Measurements from ENCODE around the gene OPN1MW3. TPM values are rescaled to one million over a fixed set of nuclear protein-coding genes. Genes with fewer than 3 reads are reported as not detected.

The OPN1MW3 gene
- total and polyA plus RNA-seq, 3 experiments from 2014 or later = not detected

- Histone ChIP-seq H3K27ac (ENCODE audit: low read depth, low read length) (no peak overlapping the region), H3K36me3 (ENCODE audit: insufficient read depth, low read length) (no peaks in the 10 kb centered on the region), H3K27me3 (ENCODE audit: insufficient read depth, low read length, poor library complexity, severe bottlenecking) (no peaks in the 10 kb centered on the region), H3K9me3 (ENCODE audit: low read length) (no peaks in the 10 kb centered on the region), H3K4me1 (ENCODE audit: insufficient read depth, low read length) (peaks cover 37% of the 10 kb centered on the region), H3K4me3 (ENCODE audit: low read length) (no peak overlapping the region)
- peaks cover 0 to 3% (median 0%) of the 10 kb centered on the region in 3 donors for H3K36me3 Mint-ChIP-seq
- H3K9me3 Mint-ChIP-seq = no peaks in the 10 kb centered on the region
- peaks cover 0 to 7% of the 10 kb centered on the region in 2 donors for H3K27me3 Mint-ChIP-seq
- H3K4me3 Mint-ChIP-seq = peak overlapping the region in 5 of 7 donors; percentile 19 to 76 (median 39)
- peak in 1 of 5 donors; percentile 28 for DNase-seq
- ChIA-PET CTCF (no interaction called here), POLR2A (no interaction called here)
- H3K27ac Mint-ChIP-seq = peak overlapping the region; percentile 82 to 97 (median 90)
- peaks cover 37 to 59% (median 54%) of the 10 kb centered on the region in 3 donors for H3K4me1 Mint-ChIP-seq
Measured at GRCh38 chrX:154313147-154313546, 55.8 kb downstream of the OPN1MW3 start.

GRCh38 chrX:154315416-154315815 lies 58.0 kb downstream of the OPN1MW3 start:
- peaks cover 0 to 3% (median 0%) of the 10 kb centered on the region in 3 donors for H3K36me3 Mint-ChIP-seq
- peak overlapping the region in 1 of 8 donors; percentile 14 for H3K27ac Mint-ChIP-seq
- H3K9me3 Mint-ChIP-seq = peaks cover 0 to under 1% (median 0%) of the 10 kb centered on the region in 5 donors
- H3K4me1 ChIP-seq (ENCODE audit: insufficient read depth, low read length) = peaks cover 26% of the 10 kb centered on the region
- H3K36me3 ChIP-seq (ENCODE audit: insufficient read depth, low read length) = no peaks in the 10 kb centered on the region
- no peak overlapping the region for H3K4me3 ChIP-seq (ENCODE audit: low read length)
- no peaks in the 10 kb centered on the region for H3K27me3 ChIP-seq (ENCODE audit: insufficient read depth, low read length, poor library complexity, severe bottlenecking)
- POLR2A ChIA-PET = no interaction called here
- CTCF ChIA-PET = interaction anchor here (1.6 kb wide), 1 partner anchor 178 kb away, joined by 3 read pairs; no protein-coding TSS in a partner anchor
- no peak for DNase-seq
- peaks cover 0 to 10% of the 10 kb centered on the region in 2 donors for H3K27me3 Mint-ChIP-seq
- no peak overlapping the region for H3K4me3 Mint-ChIP-seq
- H3K4me1 Mint-ChIP-seq = peaks cover 34 to 51% (median 50%) of the 10 kb centered on the region in 3 donors
- H3K9me3 ChIP-seq (ENCODE audit: low read length) = no peaks in the 10 kb centered on the region
- H3K27ac ChIP-seq (ENCODE audit: low read depth, low read length) = no peak overlapping the region

- H3K27ac Mint-ChIP-seq = peak overlapping the region in 3 of 8 donors; percentile 34 to 92 (median 37)
- ChIA-PET POLR2A (no interaction called here), CTCF (interaction anchor here (0.6 to 1.6 kb wide), 3 partner anchors 8 to 602 kb away, joined by 3 to 4 read pairs (median 3); no protein-coding TSS in a partner anchor)
- H3K9me3 Mint-ChIP-seq = peaks cover 0 to 1% (median 0%) of the 10 kb centered on the region in 5 donors
- no peaks in the 10 kb centered on the region for H3K36me3 ChIP-seq (ENCODE audit: insufficient read depth, low read length)
- peaks cover 0 to 3% (median 0%) of the 10 kb centered on the region in 3 donors for H3K36me3 Mint-ChIP-seq
- DNase-seq = peak in 1 of 5 donors; percentile 17
- H3K27ac ChIP-seq (ENCODE audit: low read depth, low read length) = no peak overlapping the region
- peaks cover 26% of the 10 kb centered on the region for H3K4me1 ChIP-seq (ENCODE audit: insufficient read depth, low read length)
- H3K4me3 ChIP-seq (ENCODE audit: low read length) = no peak overlapping the region
- peaks cover 33 to 50% (median 43%) of the 10 kb centered on the region in 3 donors for H3K4me1 Mint-ChIP-seq
- peaks cover 0 to 11% of the 10 kb centered on the region in 2 donors for H3K27me3 Mint-ChIP-seq
- H3K4me3 Mint-ChIP-seq = peak overlapping the region in 3 of 7 donors; percentile 29 to 81 (median 29)
- H3K9me3 ChIP-seq (ENCODE audit: low read length) = no peaks in the 10 kb centered on the region
- H3K27me3 ChIP-seq (ENCODE audit: insufficient read depth, low read length, poor library complexity, severe bottlenecking) = no peaks in the 10 kb centered on the region
Measured at GRCh38 chrX:154317391-154317995, 60.1 kb downstream of the OPN1MW3 start.

GRCh38 chrX:154320406-154320805 lies 63.0 kb downstream of the OPN1MW3 start:
- Mint-ChIP-seq H3K4me3 (no peak overlapping the region), H3K36me3 (no peaks in the 10 kb centered on the region)
- POLR2A ChIA-PET = no interaction called here

More at GRCh38 chrX:154320406-154320805, 63.0 kb downstream of the OPN1MW3 start:
- CTCF ChIA-PET = no interaction called here
- no peak for DNase-seq
- H3K27ac Mint-ChIP-seq = peak overlapping the region in 2 of 8 donors; percentile 20 to 82
- H3K4me3 ChIP-seq (ENCODE audit: low read length) = no peak overlapping the region
- H3K9me3 Mint-ChIP-seq = peaks cover 0 to 1% (median 0%) of the 10 kb centered on the region in 5 donors
- no peaks in the 10 kb centered on the region for H3K9me3 ChIP-seq (ENCODE audit: low read length)
- H3K27me3 Mint-ChIP-seq = peaks cover 0 to 12% of the 10 kb centered on the region in 2 donors
- H3K4me1 Mint-ChIP-seq = peaks cover 25 to 38% (median 28%) of the 10 kb centered on the region in 3 donors
- H3K4me1 ChIP-seq (ENCODE audit: insufficient read depth, low read length) = peaks cover 14% of the 10 kb centered on the region
- no peaks in the 10 kb centered on the region for H3K27me3 ChIP-seq (ENCODE audit: insufficient read depth, low read length, poor library complexity, severe bottlenecking)
- no peaks in the 10 kb centered on the region for H3K36me3 ChIP-seq (ENCODE audit: insufficient read depth, low read length)
- H3K27ac ChIP-seq (ENCODE audit: low read depth, low read length) = no peak overlapping the region

Other genes with a start within 250 kb of the OPN1MW3 start
- gene IRAK1, start 237.7 kb upstream of the OPN1MW3 start, total RNA-seq = 100 to 1,000 TPM; 208 to 214 TPM
- 58.0 TPM for gene IRAK1, start 237.7 kb upstream of the OPN1MW3 start, polyA plus RNA-seq
- gene MECP2, start 159.9 kb upstream of the OPN1MW3 start, total RNA-seq = 100 to 1,000 TPM in 1 of 2 experiments, 10 to 100 TPM in 1; 49.5 to 120 TPM
- 24.3 TPM for gene MECP2, start 159.9 kb upstream of the OPN1MW3 start, polyA plus RNA-seq
- not detected for gene OPN1LW, start 113.3 kb upstream of the OPN1MW3 start, total RNA-seq
- gene OPN1LW, start 113.3 kb upstream of the OPN1MW3 start, polyA plus RNA-seq = not detected
- not detected for gene OPN1MW, start 75.0 kb upstream of the OPN1MW3 start, total RNA-seq
- gene OPN1MW, start 75.0 kb upstream of the OPN1MW3 start, polyA plus RNA-seq = not detected
- gene OPN1MW2, start 37.8 kb upstream of the OPN1MW3 start, total RNA-seq = not detected
- gene OPN1MW2, start 37.8 kb upstream of the OPN1MW3 start, polyA plus RNA-seq = not detected
- not detected for gene TEX28, start 37.5 kb downstream of the OPN1MW3 start, total RNA-seq
- gene TEX28, start 37.5 kb downstream of the OPN1MW3 start, polyA plus RNA-seq = not detected
- under 1 TPM in 1 of 2 experiments, not detected in 1; 0.18 TPM for gene TKTL1, start 38.2 kb downstream of the OPN1MW3 start, total RNA-seq
- gene TKTL1, start 38.2 kb downstream of the OPN1MW3 start, polyA plus RNA-seq = 8.7 TPM
- gene FLNA, start 117.1 kb downstream of the OPN1MW3 start, total RNA-seq = 1,000 to 10,000 TPM; 1,299 to 1,356 TPM
- 799 TPM for gene FLNA, start 117.1 kb downstream of the OPN1MW3 start, polyA plus RNA-seq
- gene EMD, start 121.7 kb downstream of the OPN1MW3 start, total RNA-seq = 100 to 1,000 TPM; 107 to 119 TPM
- gene EMD, start 121.7 kb downstream of the OPN1MW3 start, polyA plus RNA-seq = 37.2 TPM
- gene RPL10, start 140.8 kb downstream of the OPN1MW3 start, total RNA-seq = 1,000 to 10,000 TPM; 3,198 to 3,218 TPM
- gene RPL10, start 140.8 kb downstream of the OPN1MW3 start, polyA plus RNA-seq = 4,855 TPM
- gene DNASE1L1, start 151.7 kb downstream of the OPN1MW3 start, total RNA-seq = 10 to 100 TPM in 1 of 2 experiments, 1 to 10 TPM in 1; 9.8 to 10.1 TPM
- gene DNASE1L1, start 151.7 kb downstream of the OPN1MW3 start, polyA plus RNA-seq = 19.1 TPM
- gene TAFAZZIN, start 154.0 kb downstream of the OPN1MW3 start, total RNA-seq = 10 to 100 TPM; 51.9 to 52.3 TPM
- 41.4 TPM for gene TAFAZZIN, start 154.0 kb downstream of the OPN1MW3 start, polyA plus RNA-seq
- 10 to 100 TPM; 43.0 to 43.2 TPM for gene ATP6AP1, start 171.1 kb downstream of the OPN1MW3 start, total RNA-seq
- gene ATP6AP1, start 171.1 kb downstream of the OPN1MW3 start, polyA plus RNA-seq = 129 TPM
- 100 to 1,000 TPM; 107 to 113 TPM for gene GDI1, start 179.6 kb downstream of the OPN1MW3 start, total RNA-seq
- gene GDI1, start 179.6 kb downstream of the OPN1MW3 start, polyA plus RNA-seq = 49.1 TPM
- 10 to 100 TPM; 79.5 to 81.3 TPM for gene FAM50A, start 186.6 kb downstream of the OPN1MW3 start, total RNA-seq
- 59.6 TPM for gene FAM50A, start 186.6 kb downstream of the OPN1MW3 start, polyA plus RNA-seq
- gene PLXNA3, start 200.7 kb downstream of the OPN1MW3 start, total RNA-seq = 10 to 100 TPM; 34.1 to 39.2 TPM
- 0.79 TPM for gene PLXNA3, start 200.7 kb downstream of the OPN1MW3 start, polyA plus RNA-seq
- 10 to 100 TPM; 72.5 to 74.6 TPM for gene LAGE3, start 221.7 kb downstream of the OPN1MW3 start, total RNA-seq
- gene LAGE3, start 221.7 kb downstream of the OPN1MW3 start, polyA plus RNA-seq = 51.2 TPM
- 10 to 100 TPM; 58.9 to 64.3 TPM for gene UBL4A, start 229.0 kb downstream of the OPN1MW3 start, total RNA-seq
- gene UBL4A, start 229.0 kb downstream of the OPN1MW3 start, polyA plus RNA-seq = 55.3 TPM
- 10 to 100 TPM; 40.8 to 45.7 TPM for gene SLC10A3, start 233.0 kb downstream of the OPN1MW3 start, total RNA-seq
- 81.0 TPM for gene SLC10A3, start 233.0 kb downstream of the OPN1MW3 start, polyA plus RNA-seq